ENCODE data around the gene INHA. TPM values are rescaled to one million over a fixed set of nuclear protein-coding genes. Genes with fewer than 3 reads are reported as not detected.
A peak's percentile ranks its signal among the peaks of the same experiment; 100 is the strongest.

The INHA gene, protein sequence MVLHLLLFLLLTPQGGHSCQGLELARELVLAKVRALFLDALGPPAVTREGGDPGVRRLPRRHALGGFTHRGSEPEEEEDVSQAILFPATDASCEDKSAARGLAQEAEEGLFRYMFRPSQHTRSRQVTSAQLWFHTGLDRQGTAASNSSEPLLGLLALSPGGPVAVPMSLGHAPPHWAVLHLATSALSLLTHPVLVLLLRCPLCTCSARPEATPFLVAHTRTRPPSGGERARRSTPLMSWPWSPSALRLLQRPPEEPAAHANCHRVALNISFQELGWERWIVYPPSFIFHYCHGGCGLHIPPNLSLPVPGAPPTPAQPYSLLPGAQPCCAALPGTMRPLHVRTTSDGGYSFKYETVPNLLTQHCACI
- under 0.01 and 0.13 TPM in 2 replicates for total RNA-seq

DNA sequence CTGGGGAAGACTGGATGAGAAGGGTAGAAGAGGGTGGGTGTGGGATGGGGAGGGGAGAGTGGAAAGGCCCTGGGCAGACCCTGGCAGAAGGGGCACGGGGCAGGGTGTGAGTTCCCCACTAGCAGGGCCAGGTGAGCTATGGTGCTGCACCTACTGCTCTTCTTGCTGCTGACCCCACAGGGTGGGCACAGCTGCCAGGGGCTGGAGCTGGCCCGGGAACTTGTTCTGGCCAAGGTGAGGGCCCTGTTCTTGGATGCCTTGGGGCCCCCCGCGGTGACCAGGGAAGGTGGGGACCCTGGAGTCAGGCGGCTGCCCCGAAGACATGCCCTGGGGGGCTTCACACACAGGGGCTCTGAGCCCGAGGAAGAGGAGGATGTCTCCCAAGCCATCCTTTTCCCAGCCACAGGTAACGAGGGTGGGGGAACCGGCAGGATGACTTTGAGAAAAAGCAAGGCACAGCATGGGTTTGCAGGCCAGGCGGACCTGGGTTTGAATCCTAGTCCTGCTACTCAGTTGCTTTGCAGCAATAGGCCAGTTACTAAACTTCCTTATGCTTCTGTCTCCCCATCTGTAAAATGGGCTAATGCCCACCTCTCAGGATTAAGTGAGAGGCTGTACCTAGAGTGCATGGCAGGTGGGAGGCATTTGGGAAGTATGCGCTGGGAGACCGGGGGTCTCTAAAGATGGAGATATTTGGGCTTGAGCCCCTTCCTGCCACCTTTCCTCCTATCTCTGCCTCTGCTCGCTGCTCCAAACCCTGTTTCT, at the start of gene INHA:
TSS of gene INHA (plus strand) at position 74 of the 765 bp plus-strand sequence. CDS start at position 139, 65 bp downstream.
- peak within 1 kb of the TSS; percentile 66 for H3K4me3 ChIP-seq (ENCODE audit: low read depth, low read length)
- TF ChIP-seq CTCF (IDR thresholded peaks at IDR 0.05; ENCODE audit: insufficient read depth, low read length, severe bottlenecking), result no peak
- H3K36me3 ChIP-seq (ENCODE audit: control insufficient read depth, insufficient read depth, low read length), result no peaks in the 10 kb centered on the region
- FAIRE-seq, result no peak
- no peaks in the 10 kb centered on the region for H3K27me3 ChIP-seq (ENCODE audit: control insufficient read depth, insufficient read depth, low read length)
- DNase-seq (ENCODE audit: low read depth), result no peak

GRCh38 chr2:219523031-219523671, 49.0 kb upstream of the INHA start:
- DNase-seq (ENCODE audit: low read depth) (no peak), FAIRE-seq (no peak)
- TF ChIP-seq CTCF (IDR thresholded peaks at IDR 0.05; ENCODE audit: insufficient read depth, low read length, severe bottlenecking), result no peak
- no peaks in the 10 kb centered on the region for H3K36me3 ChIP-seq (ENCODE audit: control insufficient read depth, insufficient read depth, low read length)
- H3K4me3 ChIP-seq (ENCODE audit: low read depth, low read length), result no peak overlapping the region
- H3K27me3 ChIP-seq (ENCODE audit: control insufficient read depth, insufficient read depth, low read length), result peaks cover 34% of the 10 kb centered on the region

GRCh38 chr2:219524817-219525216, 47.3 kb upstream of the INHA start:
- TF ChIP-seq CTCF (IDR thresholded peaks at IDR 0.05; ENCODE audit: insufficient read depth, low read length, severe bottlenecking), result no peak
- H3K36me3 ChIP-seq (ENCODE audit: control insufficient read depth, insufficient read depth, low read length), result no peaks in the 10 kb centered on the region
- peaks cover 38% of the 10 kb centered on the region for H3K27me3 ChIP-seq (ENCODE audit: control insufficient read depth, insufficient read depth, low read length)
- FAIRE-seq (no peak), DNase-seq (ENCODE audit: low read depth) (no peak)
- H3K4me3 ChIP-seq (ENCODE audit: low read depth, low read length), result no peak overlapping the region

DNA sequence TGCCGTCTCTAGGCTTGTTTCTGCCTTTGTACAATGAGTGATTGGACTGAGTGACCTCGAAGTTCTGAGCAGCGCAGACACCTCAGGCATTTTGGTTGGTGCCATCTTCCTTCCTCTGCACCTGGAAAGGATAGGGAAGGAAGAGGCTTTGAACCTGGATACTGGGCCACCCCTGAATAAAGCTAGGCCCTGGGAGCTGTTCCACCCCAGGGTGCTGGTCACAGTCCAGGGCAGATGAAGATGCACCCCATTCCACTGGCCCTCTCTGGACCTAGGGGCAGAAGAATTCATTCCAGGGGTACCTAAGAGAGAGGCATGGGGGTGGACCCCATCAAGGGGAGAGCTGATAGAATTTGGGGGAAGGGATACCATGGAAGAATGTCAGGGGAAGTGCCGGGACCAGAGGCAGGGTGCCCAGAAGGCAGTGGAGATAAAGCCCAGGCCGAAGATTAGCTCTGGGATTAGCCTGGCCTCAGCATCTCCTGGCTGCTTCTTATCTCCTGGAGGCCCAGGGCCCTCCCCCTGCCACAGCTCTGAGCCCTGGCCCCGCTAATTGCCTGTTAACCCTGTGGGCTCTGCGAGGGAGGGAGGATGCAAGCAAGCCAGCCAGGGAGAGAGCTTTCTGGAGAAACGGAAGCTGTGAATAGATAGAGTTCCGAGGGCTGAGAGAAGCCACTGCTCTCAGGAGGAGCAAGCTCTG, 46.4 kb upstream of the INHA start:
- Histone ChIP-seq H3K27me3 (ENCODE audit: control insufficient read depth, insufficient read depth, low read length) (peaks cover 40% of the 10 kb centered on the region), H3K4me3 (ENCODE audit: low read depth, low read length) (no peak overlapping the region), H3K36me3 (ENCODE audit: control insufficient read depth, insufficient read depth, low read length) (no peaks in the 10 kb centered on the region)
- DNase-seq (ENCODE audit: low read depth), result no peak
- no peak for FAIRE-seq
- no peak for TF ChIP-seq CTCF (IDR thresholded peaks at IDR 0.05; ENCODE audit: insufficient read depth, low read length, severe bottlenecking)

- no peak for DNase-seq (ENCODE audit: low read depth)
- Histone ChIP-seq H3K36me3 (ENCODE audit: control insufficient read depth, insufficient read depth, low read length) (no peaks in the 10 kb centered on the region), H3K27me3 (ENCODE audit: control insufficient read depth, insufficient read depth, low read length) (peaks cover 39% of the 10 kb centered on the region), H3K4me3 (ENCODE audit: low read depth, low read length) (no peak overlapping the region)
- TF ChIP-seq CTCF (IDR thresholded peaks at IDR 0.05; ENCODE audit: insufficient read depth, low read length, severe bottlenecking), result no peak
- no peak for FAIRE-seq
Observed at GRCh38 chr2:219526320-219527075, 45.6 kb upstream of the INHA start.
